PFSK-1 (cell line): Measurements from ENCODE around the gene CRX.

ENCODE experiments used
- FOXP2 ChIP-seq: optimal IDR thresholded peaks from 2 replicates; pipeline ENCODE3; 2011; ENCODE audit warnings: borderline replicate concordance, control low read depth, inconsistent platforms; ENCODE audit not compliant: insufficient read depth; ENCODE audit errors: extremely low read length, extremely low read depth
- POLR2AphosphoS5 ChIP-seq: IDR thresholded peaks from 2 replicates; pipeline ENCODE4 v1.6.1; 2012; ENCODE audit warnings: low read depth, mild to moderate bottlenecking, control low read depth, low read length, moderate library complexity
- REST ChIP-seq, 2 experiments: IDR thresholded peaks; 2 replicates each; pipeline versions ENCODE4 v1.6.1 to v1.8.0; 2011 to 2012; ENCODE audit warnings: low read depth in 2 of 2, low read length in 2 of 2, control low read depth in 1 of 2, inconsistent platforms in 1 of 2, mild to moderate bottlenecking in 1 of 2, moderate library complexity in 1 of 2; ENCODE audit not compliant: insufficient read depth in 1 of 2
- SIN3A ChIP-seq: IDR thresholded peaks from 2 replicates; pipeline ENCODE4 v1.6.1; 2012; ENCODE audit warnings: mild to moderate bottlenecking, low read length, moderate library complexity, borderline replicate concordance; ENCODE audit not compliant: insufficient read depth
- TAF1 ChIP-seq: IDR thresholded peaks from 2 replicates; pipeline ENCODE4 v1.6.1; 2012; ENCODE audit warnings: low read length, control low read depth, borderline replicate concordance; ENCODE audit not compliant: insufficient read depth

Gene CRX

GRCh38 chr19:47885067-47885463 lies 63.3 kb downstream of the CRX start:
- no peak for TF ChIP-seq SIN3A
- TF ChIP-seq REST (IDR thresholded peaks at IDR 0.05; ENCODE audit: insufficient read depth in 1 of 2, low read depth in 2 of 2, low read length in 2 of 2), result no peak
- no peak for TF ChIP-seq TAF1
- no peak for TF ChIP-seq POLR2AphosphoS5
- no peak for TF ChIP-seq FOXP2

- TF ChIP-seq REST (IDR thresholded peaks at IDR 0.05; ENCODE audit: insufficient read depth in 1 of 2, low read depth in 2 of 2, low read length in 2 of 2) (no peak), SIN3A (no peak), TAF1 (no peak)
These were observed 64.3 kb downstream of the CRX start, which contains the start of gene SULT2A1 for GRCh38 chr19:47886010-47886559. TSS of gene SULT2A1 (minus strand) at chr19:47886315. CDS start at chr19:47886257, 58 bp downstream.

- no peak for TF ChIP-seq SIN3A
- no peak for TF ChIP-seq REST (IDR thresholded peaks at IDR 0.05; ENCODE audit: insufficient read depth in 1 of 2, low read depth in 2 of 2, low read length in 2 of 2)
- no peak for TF ChIP-seq FOXP2
- TF ChIP-seq TAF1, result no peak
- no peak for TF ChIP-seq POLR2AphosphoS5
These were observed 69.3 kb downstream of the CRX start for GRCh38 chr19:47890865-47891621.

GRCh38 chr19:47891622-47891922 lies 69.8 kb downstream of the CRX start:
- TF ChIP-seq POLR2AphosphoS5, result no peak
- TF ChIP-seq FOXP2, result no peak
- no peak for TF ChIP-seq SIN3A
- no peak for TF ChIP-seq REST (IDR thresholded peaks at IDR 0.05; ENCODE audit: insufficient read depth in 1 of 2, low read depth in 2 of 2, low read length in 2 of 2)
- TF ChIP-seq TAF1, result no peak
